Lower leg skin (tissue), 3 donors: ENCODE measurements around the gene JAML.

Experiments used
- CTCF ChIP-seq, 3 donors: fragments of 450-650 bp; IDR thresholded peaks; one replicate each; pipeline ENCODE4 v1.5.1; 2016; ENCODE audit warnings: antibody characterized with exemption in 3 of 3, mild to moderate bottlenecking in 3 of 3, moderate library complexity in 2 of 3
- POLR2A ChIP-seq, 2 donors: fragments of 450-650 bp; IDR thresholded peaks; one replicate each; pipeline ENCODE4 v1.6.1; 2016 to 2017; ENCODE audit warnings: antibody characterized with exemption in 2 of 2, mild to moderate bottlenecking in 1 of 2, moderate library complexity in 1 of 2

GRCh38 chr11:118214210-118214914, 10.4 kb downstream of the JAML start:
- TF ChIP-seq CTCF (IDR thresholded peaks at IDR 0.05), result no peak
- no peak for TF ChIP-seq POLR2A (IDR thresholded peaks at IDR 0.05)
